SJSA1 (cell line): ENCODE measurements around the gene FAAH2. TPM values are rescaled to one million over a fixed set of nuclear protein-coding genes. Genes with fewer than 3 reads are reported as not detected.

Source experiments
- DNase-seq, 2 experiments: peaks; one replicate each; pipeline ENCODE4 v3.0.0-alpha.2; 2015 to 2020; ENCODE audit warnings: low spot score in 2 of 2, low read depth in 1 of 2
- H3K27ac ChIP-seq: fragments of 250-450 bp; sonication (Bioruptor Pico); 2 replicates; pipeline ENCODE4 v1.5.1; 2020; ENCODE audit warnings: mild to moderate bottlenecking, moderate library complexity
- H3K27me3 ChIP-seq: fragments of 250-450 bp; sonication (Bioruptor Pico); replicated peaks from 2 replicates; pipeline ENCODE4 v1.5.1; 2020; ENCODE audit warnings: mild to moderate bottlenecking, moderate library complexity
- H3K36me3 ChIP-seq: fragments of 250-450 bp; sonication (Bioruptor Pico); 2 replicates; pipeline ENCODE4 v1.5.1; 2020; ENCODE audit warnings: mild to moderate bottlenecking
- H3K4me1 ChIP-seq: fragments of 250-450 bp; sonication (Bioruptor Pico); replicated peaks from 2 replicates; pipeline ENCODE4 v1.6.1; 2021; ENCODE audit warnings: mild to moderate bottlenecking
- H3K4me3 ChIP-seq: fragments of 250-450 bp; sonication (Bioruptor Pico); 2 replicates; pipeline ENCODE4 v1.5.1; 2020; ENCODE audit warnings: mild to moderate bottlenecking
- H3K9me3 ChIP-seq: fragments of 250-450 bp; sonication (Bioruptor Pico); replicated peaks from 2 replicates; pipeline ENCODE4 v1.5.1; 2020; ENCODE audit warnings: mild to moderate bottlenecking
- total RNA-seq: library from RNA; depleted of rRNA; stranded (reverse); fragments of >200 nt; shearing (Covaris generic); gene quantifications from 2 replicates; pipeline ENCODE4 v1.2.3, GENCODE V29; 2014; rRNA removed

FAAH2 gene
- total RNA-seq, 1 experiment from 2014 or later: not detected

DNA sequence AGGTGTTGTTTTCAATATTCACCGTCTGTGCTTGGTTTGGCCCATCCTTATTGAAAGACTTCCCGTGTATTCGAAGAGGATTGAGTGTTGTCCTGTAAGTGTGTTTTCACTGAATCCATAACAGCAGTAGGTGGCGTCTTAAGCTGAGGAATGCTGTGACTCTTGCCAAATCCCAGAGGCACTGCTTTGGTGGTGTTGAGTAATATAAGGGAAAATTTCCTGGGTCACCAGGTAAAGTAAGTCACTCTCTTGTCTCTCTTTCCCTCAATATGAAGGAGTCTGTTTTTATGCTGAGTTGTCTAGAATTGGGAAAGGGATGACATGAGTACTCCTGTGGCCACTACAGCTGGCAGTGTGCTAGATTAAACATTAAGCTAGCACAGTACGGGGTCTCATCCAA lies 158.6 kb downstream of the FAAH2 start:
- H3K27ac ChIP-seq: no peak overlapping the region
- no peaks in the 10 kb centered on the region for H3K36me3 ChIP-seq
- H3K27me3 ChIP-seq: no peaks in the 10 kb centered on the region
- H3K9me3 ChIP-seq: no peaks in the 10 kb centered on the region
- H3K4me1 ChIP-seq: no peaks in the 10 kb centered on the region
- DNase-seq: no peak
- no peak overlapping the region for H3K4me3 ChIP-seq

- DNase-seq: no peak
- H3K36me3 ChIP-seq: no peaks in the 10 kb centered on the region
Measured at GRCh38 chrX:57445832-57446231, 159.3 kb downstream of the FAAH2 start.

DNA sequence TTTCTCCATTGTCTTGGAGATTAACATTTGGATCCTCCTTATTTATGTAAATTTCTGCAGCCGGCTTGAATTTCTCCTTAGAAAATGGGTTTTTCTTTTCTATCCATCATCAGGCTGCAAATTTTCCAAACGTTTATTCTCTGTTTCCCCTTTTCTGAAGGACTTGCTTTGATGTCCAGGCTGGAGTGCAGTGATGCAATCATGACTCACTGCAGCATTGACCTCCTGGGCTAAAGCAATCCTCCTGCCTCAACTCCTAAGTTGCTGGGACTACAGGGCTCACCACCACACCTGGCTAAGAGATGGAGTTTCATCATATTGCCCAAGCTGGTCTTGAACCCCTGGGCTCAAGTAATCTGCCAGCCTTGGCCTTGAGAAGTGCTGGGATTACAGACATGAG lies 161.3 kb downstream of the FAAH2 start:
- Histone ChIP-seq H3K9me3 (no peaks in the 10 kb centered on the region), H3K27ac (no peak overlapping the region), H3K4me1 (no peaks in the 10 kb centered on the region), H3K27me3 (no peaks in the 10 kb centered on the region), H3K4me3 (no peak overlapping the region), H3K36me3 (no peaks in the 10 kb centered on the region)
- DNase-seq: no peak

More at GRCh38 chrX:57445832-57446231, 159.3 kb downstream of the FAAH2 start:
- H3K4me1 ChIP-seq: no peaks in the 10 kb centered on the region
- H3K27ac ChIP-seq: no peak overlapping the region
- no peak overlapping the region for H3K4me3 ChIP-seq
- no peaks in the 10 kb centered on the region for H3K27me3 ChIP-seq
- no peaks in the 10 kb centered on the region for H3K9me3 ChIP-seq

GRCh38 chrX:57451426-57452020 lies 165.0 kb downstream of the FAAH2 start:
- Histone ChIP-seq H3K27me3 (no peaks in the 10 kb centered on the region), H3K4me3 (no peak overlapping the region), H3K36me3 (no peaks in the 10 kb centered on the region), H3K9me3 (no peaks in the 10 kb centered on the region), H3K4me1 (no peaks in the 10 kb centered on the region), H3K27ac (no peak overlapping the region)
- DNase-seq: no peak

GRCh38 chrX:57453901-57454300 lies 167.4 kb downstream of the FAAH2 start:
- DNase-seq: no peak
- Histone ChIP-seq H3K27me3 (no peaks in the 10 kb centered on the region), H3K9me3 (no peaks in the 10 kb centered on the region), H3K27ac (no peak overlapping the region), H3K4me3 (no peak overlapping the region), H3K4me1 (no peaks in the 10 kb centered on the region), H3K36me3 (no peaks in the 10 kb centered on the region)

DNA sequence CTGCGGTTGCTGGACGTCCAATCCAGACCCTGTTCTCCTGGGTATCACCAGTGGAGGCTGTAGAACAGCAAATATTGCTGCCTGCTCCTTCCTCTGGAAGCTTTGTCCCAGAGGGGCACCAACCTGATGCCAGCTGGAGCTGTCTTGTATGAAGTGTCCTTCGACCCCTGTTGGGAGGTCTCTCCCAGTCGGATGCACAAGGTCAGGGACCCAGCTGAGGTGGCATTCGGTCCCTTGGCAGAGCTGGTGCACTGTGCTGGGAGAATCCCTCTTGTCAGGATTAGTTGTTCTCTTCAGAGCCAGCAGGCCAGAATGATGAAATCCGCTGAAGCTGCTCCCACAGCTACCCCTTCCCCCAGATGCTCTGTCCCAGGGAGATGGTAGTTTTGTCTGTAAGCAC lies 195.0 kb downstream of the FAAH2 start:
- H3K27ac ChIP-seq: no peak overlapping the region
- no peak for DNase-seq
- no peaks in the 10 kb centered on the region for H3K27me3 ChIP-seq
- no peaks in the 10 kb centered on the region for H3K9me3 ChIP-seq
- no peak overlapping the region for H3K4me3 ChIP-seq
- H3K4me1 ChIP-seq: no peaks in the 10 kb centered on the region
- no peaks in the 10 kb centered on the region for H3K36me3 ChIP-seq

GRCh38 chrX:57516491-57516890 lies 230.0 kb downstream of the FAAH2 start:
- Histone ChIP-seq H3K36me3 (no peaks in the 10 kb centered on the region), H3K27ac (no peak overlapping the region), H3K27me3 (no peaks in the 10 kb centered on the region), H3K4me1 (no peaks in the 10 kb centered on the region), H3K9me3 (no peaks in the 10 kb centered on the region), H3K4me3 (no peak overlapping the region)
- DNase-seq: no peak

DNA sequence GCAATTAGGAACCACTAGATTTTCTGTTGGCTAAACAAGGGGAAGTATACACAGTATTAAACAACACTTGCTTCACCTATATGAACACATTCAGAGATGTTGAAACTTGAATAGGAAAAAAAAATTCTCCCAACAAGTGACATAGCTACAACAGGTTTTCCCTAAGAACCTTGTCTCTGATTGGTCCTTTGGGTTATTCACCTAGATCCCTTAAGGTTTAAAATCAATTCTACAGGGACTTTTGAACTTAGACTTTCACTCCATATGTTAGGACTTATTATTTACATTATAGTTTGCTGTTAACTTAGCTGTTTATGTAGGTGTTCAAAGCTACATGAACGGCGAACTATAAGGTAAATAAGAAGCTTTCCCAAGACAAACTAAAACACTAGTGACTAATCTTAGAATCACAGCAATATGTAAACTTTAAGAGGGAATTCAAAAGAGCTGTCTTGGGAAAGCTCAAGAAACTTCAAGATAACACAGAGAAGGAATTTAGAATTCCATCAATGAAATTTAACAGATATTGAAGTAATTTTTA lies 233.1 kb downstream of the FAAH2 start:
- H3K9me3 ChIP-seq: no peaks in the 10 kb centered on the region

DNA sequence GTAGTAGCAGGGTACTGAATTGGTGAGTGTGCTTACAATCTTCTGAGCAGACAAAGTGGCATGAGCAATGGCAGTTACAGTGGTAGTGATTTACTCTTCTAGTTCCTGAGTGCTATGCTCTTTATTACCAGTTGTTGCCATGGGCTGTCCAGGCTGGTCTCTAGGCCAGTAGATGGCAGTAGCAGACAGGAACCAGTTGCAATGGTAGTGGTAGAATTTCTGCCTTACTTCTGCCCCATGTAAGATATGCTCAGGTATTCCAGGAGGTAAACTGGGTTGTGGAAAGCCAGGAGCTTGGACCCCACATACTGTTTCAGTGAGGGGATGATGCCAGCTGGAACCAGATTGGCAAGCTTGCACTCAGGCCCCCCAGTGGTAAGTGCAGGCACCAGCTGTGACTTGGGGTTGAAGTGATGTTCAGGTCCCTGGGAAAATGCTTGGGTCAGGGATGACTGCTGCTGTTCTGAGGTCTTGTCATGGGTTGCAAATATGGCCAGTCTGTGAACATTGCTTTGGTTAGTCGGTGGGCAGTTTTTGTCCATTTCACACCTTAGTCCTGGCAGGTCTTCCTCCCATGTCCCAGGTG lies 242.3 kb downstream of the FAAH2 start:
- H3K27ac ChIP-seq: no peak overlapping the region
- DNase-seq: no peak
- no peaks in the 10 kb centered on the region for H3K36me3 ChIP-seq
- no peak overlapping the region for H3K4me3 ChIP-seq
- H3K27me3 ChIP-seq: no peaks in the 10 kb centered on the region
- H3K4me1 ChIP-seq: no peaks in the 10 kb centered on the region
- H3K9me3 ChIP-seq: no peaks in the 10 kb centered on the region

More for the DNA sequence above, 233.1 kb downstream of the FAAH2 start:
- Histone ChIP-seq H3K4me1 (no peaks in the 10 kb centered on the region), H3K4me3 (no peak overlapping the region), H3K27ac (no peak overlapping the region), H3K36me3 (no peaks in the 10 kb centered on the region), H3K27me3 (no peaks in the 10 kb centered on the region)
- DNase-seq: no peak

Other genes starting within 250 kb of the FAAH2 start
- 1.0 and 5.3 TPM in 2 replicates for gene SPIN2B, start 165.2 kb upstream of the FAAH2 start, total RNA-seq
- gene SPIN2A, start 149.3 kb upstream of the FAAH2 start, total RNA-seq: 0.13 TPM in 1 of 2 replicates, not detected in the other